ENCODE measurements around the gene ESRRA. TPM values are rescaled to one million over a fixed set of nuclear protein-coding genes. Genes with fewer than 3 reads are reported as not detected.
A peak's percentile ranks its signal among the peaks of the same experiment; 100 is the strongest.

The ESRRA gene
- total and polyA plus RNA-seq, 2 of the 13 experiments (the other 11 are each of a cell fraction or from before 2014, with no cell fraction given): 18.1 to 36.3 TPM

DNA sequence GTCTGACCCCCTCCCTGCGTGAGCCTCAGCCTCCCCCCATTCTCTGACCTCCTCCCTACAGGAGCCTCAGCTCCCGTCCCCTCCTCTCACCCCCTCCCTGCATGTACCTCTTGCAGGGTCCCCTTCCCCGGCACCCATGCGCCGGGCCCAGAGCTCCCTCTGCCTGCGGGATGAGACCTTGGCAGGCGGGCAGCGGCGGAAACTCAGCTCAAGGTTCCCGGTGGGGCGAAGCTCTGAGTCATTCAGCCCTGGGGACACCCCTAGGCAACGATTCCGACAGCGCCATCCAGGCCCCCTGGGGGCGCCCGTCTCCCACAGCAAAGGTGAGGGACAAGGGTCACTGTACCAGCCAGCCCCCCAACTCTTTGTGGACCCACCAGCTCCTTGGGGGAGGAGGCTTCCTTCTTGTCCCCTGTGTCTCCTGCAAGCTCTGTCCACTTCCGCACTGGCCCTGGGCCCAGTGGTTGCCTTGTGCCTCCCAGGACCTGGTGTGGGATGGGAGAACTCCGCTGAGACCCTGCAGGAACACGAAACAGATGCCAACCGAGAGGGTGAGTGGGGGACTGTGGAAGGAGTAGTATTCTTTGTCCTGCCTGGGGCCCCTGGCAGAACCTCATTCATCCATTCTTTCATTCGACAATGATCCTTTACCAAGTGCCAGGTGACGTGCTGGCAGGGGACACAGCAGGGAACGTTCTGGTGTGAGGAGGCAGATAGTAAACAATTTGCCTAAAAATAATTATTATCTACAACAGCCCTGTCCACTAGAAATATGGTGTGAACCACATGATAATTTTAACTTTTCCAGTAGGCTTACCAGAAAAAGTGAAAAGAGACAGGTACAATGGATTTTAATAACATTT is 50.0 kb downstream of the ESRRA start (continued):
- TF ChIP-seq ZNF142 (CRISPR knock-in tag; IDR thresholded peaks at IDR 0.05): no peak
- peak; percentile 90 for TF ChIP-seq HNRNPL (IDR thresholded peaks at IDR 0.05; ENCODE audit: low read depth, low read length)
- TF ChIP-seq ZNF331 (CRISPR knock-in tag; IDR thresholded peaks at IDR 0.05): peak; percentile 65; the same call in 1 of the 2 replicates
- no peak for TF ChIP-seq ZNF230 (CRISPR knock-in tag; IDR thresholded peaks at IDR 0.05)
- TF ChIP-seq NFE2 (CRISPR knock-in tag; IDR thresholded peaks at IDR 0.05): no peak
- TF ChIP-seq ZBTB42 (CRISPR knock-in tag; IDR thresholded peaks at IDR 0.05): no peak
- TF ChIP-seq NCOA5 (CRISPR knock-in tag; IDR thresholded peaks at IDR 0.05): no peak
- peak; percentile 58; the same call in 1 of the 2 replicates for TF ChIP-seq HNF4G (IDR thresholded peaks at IDR 0.05; ENCODE audit: borderline replicate concordance, low read depth, low read length)
- TF ChIP-seq HNF4G (CRISPR knock-in tag; IDR thresholded peaks at IDR 0.05; ENCODE audit: borderline replicate concordance, low read depth): peak; percentile 71; the same call in 1 of the 2 replicates
- no peak for TF ChIP-seq CBX2 (IDR thresholded peaks at IDR 0.05; ENCODE audit: low read depth, low read length)
- TF ChIP-seq CBX2 (CRISPR knock-in tag; IDR thresholded peaks at IDR 0.05; ENCODE audit: low read depth): no peak
- peak; percentile 58; the same call in 1 of the 2 replicates for TF ChIP-seq ZSCAN31 (CRISPR knock-in tag; IDR thresholded peaks at IDR 0.05; ENCODE audit: low read depth)
- no peak for TF ChIP-seq ZKSCAN1 (IDR thresholded peaks at IDR 0.05; ENCODE audit: low read length)
- TF ChIP-seq ZSCAN20 (CRISPR knock-in tag; IDR thresholded peaks at IDR 0.05; ENCODE audit: borderline replicate concordance): no peak
- TF ChIP-seq YEATS4 (CRISPR knock-in tag; IDR thresholded peaks at IDR 0.05; ENCODE audit: borderline replicate concordance): no peak
- TF ChIP-seq ZFY (CRISPR knock-in tag; IDR thresholded peaks at IDR 0.05): peak; percentile 45; the same call in 1 of the 2 replicates
- peak; percentile 39; the same call in 1 of the 2 replicates for TF ChIP-seq PRDM10 (CRISPR knock-in tag; IDR thresholded peaks at IDR 0.05; ENCODE audit: low read depth)
- no peak for TF ChIP-seq ATAD3A (CRISPR knock-in tag; IDR thresholded peaks at IDR 0.05)
- TF ChIP-seq, protein P1, sequence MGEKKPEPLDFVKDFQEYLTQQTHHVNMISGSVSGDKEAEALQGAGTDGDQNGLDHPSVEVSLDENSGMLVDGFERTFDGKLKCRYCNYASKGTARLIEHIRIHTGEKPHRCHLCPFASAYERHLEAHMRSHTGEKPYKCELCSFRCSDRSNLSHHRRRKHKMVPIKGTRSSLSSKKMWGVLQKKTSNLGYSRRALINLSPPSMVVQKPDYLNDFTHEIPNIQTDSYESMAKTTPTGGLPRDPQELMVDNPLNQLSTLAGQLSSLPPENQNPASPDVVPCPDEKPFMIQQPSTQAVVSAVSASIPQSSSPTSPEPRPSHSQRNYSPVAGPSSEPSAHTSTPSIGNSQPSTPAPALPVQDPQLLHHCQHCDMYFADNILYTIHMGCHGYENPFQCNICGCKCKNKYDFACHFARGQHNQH (CRISPR knock-in tag; IDR thresholded peaks at IDR 0.05): peak; percentile 80; the same call in 1 of the 2 replicates
- no peak for TF ChIP-seq GATA4 (IDR thresholded peaks at IDR 0.05; ENCODE audit: borderline replicate concordance, low read depth)
